WTC11 (cell line): Measurements from ENCODE around the gene SORCS2.

Source experiments
- CREM ChIP-seq: sonication (generic); formaldehyde crosslinking; IDR thresholded peaks from 2 replicates; pipeline ENCODE4 v1.8.1; 2022; ENCODE audit warnings: mild to moderate bottlenecking, missing genetic modification reagents, moderate library complexity
- CTCF ChIP-seq: fragments of 200-600 bp; IDR thresholded peaks from 2 replicates; pipeline ENCODE4 v1.8.0; 2022; ENCODE audit warnings: antibody characterized with exemption
- FOXJ3 ChIP-seq: sonication (generic); formaldehyde crosslinking; IDR thresholded peaks from 2 replicates; pipeline ENCODE4 v1.9.0; 2021; ENCODE audit warnings: missing genetic modification reagents, mild to moderate bottlenecking, borderline replicate concordance
- IRF2 ChIP-seq: sonication (generic); formaldehyde crosslinking; IDR thresholded peaks from 2 replicates; pipeline ENCODE4 v1.8.0; 2022; ENCODE audit warnings: low read depth, missing genetic modification reagents, borderline replicate concordance
- JUN ChIP-seq: sonication (generic); formaldehyde crosslinking; IDR thresholded peaks from 2 replicates; pipeline ENCODE4 v1.8.0; 2023; ENCODE audit warnings: mild to moderate bottlenecking, missing genetic modification reagents
- RELA ChIP-seq: sonication (generic); formaldehyde crosslinking; IDR thresholded peaks from 2 replicates; pipeline ENCODE4 v1.8.1; 2022; ENCODE audit warnings: missing genetic modification reagents, mild to moderate bottlenecking, borderline replicate concordance

GRCh38 chr4:7647186-7647585, 454.8 kb downstream of the SORCS2 start:
- TF ChIP-seq RELA (CRISPR knock-in tag) (no peak), FOXJ3 (CRISPR knock-in tag) (no peak), IRF2 (CRISPR knock-in tag) (no peak), CREM (CRISPR knock-in tag) (no peak), CTCF (no peak), JUN (CRISPR knock-in tag) (no peak)
